Right forelimb (tissue), 1 donor: ENCODE measurements around the gene JMJD4.
"Not testable (repeated sequence)": the region's sequence is repeated elsewhere in the genome, so short reads cannot be mapped to it uniquely, and the experiment has no call there.

Source experiments
- DNase-seq: peaks from one replicate; pipeline ENCODE4 v3.0.0-alpha.2; 2018

JMJD4 gene

DNA sequence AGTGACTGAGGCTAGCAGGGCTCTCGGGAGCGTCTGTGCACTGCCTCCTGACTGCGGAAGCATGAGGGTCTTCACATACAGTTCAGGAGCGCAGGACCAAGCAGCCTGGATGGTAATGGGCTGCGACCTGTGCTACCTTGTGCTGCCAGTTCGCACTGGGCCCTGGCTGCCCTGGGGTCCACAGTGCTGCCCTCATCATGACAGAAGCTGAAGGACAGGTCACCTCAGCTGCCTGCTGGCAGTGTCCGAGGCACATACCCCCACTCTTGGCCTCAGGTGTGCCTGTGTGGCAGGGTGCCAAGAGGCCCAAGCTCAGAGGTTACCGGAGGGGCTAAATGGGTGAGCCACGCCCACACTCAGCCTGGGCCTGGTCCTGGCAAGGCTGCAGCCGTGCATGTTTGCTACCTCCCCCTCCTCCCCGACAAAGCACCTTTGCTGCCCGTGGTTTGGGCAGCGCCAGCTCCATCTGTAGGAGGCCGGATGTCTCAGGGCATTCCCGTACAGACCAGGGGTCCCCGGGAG is 4.4 kb downstream of the JMJD4 start:
- no peak for DNase-seq

DNA sequence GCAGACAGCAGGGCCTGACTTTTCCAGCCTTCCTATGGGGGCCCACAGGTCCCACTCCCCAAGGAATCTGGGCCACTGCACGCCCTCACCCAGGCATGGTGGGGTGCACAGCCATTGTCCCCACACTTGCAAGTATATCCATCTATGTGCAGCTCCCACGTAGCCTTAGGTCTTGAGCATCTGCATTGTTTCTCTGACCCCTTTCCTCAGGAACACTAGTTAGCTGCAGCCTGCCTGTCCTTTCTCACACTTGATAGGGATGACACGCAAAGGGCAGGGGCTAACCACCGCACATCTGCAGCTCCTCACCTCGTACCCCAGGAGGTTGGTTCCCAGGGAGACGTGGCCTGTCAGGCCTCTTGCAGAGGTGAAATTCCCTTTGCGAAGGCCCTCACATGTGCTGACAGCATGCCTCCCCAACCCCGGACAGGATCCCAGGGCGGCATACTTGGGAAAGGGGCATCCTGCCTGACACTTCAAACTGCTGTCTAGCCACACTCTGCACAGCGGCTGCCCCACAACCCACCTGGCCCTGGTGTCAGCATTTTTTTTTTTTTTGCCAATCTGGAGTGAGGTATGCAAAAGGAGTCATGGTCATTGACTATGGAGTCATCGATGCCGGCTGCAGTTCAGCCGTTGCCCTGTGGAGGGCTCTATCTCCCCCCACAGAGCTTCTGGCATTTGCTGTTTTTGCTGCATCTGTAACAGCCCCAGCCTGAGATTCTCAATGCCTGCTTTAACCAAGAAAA is 5.0 kb downstream of the JMJD4 start:
- peak; percentile 72 for DNase-seq

DNA sequence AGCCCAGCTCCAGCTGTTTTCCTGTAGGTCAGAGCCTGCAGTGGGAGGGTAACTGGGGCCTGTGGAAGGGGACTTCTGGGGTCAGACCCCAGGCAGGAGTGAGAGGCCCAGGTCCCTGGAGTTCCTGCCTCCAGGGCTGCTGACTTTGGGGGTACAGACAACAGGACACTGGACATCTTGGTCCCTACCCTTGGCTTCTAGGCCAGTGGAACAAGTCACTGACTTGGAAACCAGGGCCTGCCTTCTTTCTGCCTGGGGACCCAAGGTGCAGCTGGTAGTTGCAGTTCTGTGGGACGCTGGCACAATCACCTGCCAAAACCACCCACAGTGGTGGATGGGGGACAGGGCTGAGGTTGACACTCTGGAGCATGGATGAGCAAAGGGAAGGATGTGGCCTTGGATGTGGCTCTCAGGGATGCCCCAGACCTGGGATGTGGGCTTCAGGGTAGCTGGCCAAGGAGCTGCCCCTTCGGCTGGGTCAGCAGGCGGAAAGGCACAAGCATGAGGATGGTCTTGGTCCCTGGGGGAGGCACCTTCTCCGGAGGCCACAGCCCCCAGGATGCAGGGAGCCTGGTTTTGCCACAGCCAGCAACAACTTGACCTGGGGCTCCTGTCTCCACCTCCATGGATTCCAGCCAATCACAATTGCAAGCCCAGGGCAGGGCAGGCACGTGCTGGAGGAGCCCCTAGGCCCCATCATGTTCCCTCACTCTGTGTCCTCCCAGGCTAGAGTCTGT is 5.8 kb downstream of the JMJD4 start:
- DNase-seq, result no peak

DNA sequence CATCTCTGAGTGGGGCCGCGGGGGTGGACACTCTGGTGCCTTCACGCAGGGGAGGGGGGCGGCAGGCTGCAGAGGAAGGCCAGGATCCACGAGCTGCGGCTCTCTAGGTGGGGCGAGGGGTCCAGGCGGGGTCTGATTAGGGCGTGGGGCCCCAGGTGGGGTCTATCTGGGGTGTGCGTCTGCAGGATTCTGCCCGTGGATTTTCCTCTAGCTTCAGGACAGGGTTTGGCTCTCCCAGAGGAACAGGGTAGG is 6.3 kb downstream of the JMJD4 start:
- DNase-seq, result no peak

DNA sequence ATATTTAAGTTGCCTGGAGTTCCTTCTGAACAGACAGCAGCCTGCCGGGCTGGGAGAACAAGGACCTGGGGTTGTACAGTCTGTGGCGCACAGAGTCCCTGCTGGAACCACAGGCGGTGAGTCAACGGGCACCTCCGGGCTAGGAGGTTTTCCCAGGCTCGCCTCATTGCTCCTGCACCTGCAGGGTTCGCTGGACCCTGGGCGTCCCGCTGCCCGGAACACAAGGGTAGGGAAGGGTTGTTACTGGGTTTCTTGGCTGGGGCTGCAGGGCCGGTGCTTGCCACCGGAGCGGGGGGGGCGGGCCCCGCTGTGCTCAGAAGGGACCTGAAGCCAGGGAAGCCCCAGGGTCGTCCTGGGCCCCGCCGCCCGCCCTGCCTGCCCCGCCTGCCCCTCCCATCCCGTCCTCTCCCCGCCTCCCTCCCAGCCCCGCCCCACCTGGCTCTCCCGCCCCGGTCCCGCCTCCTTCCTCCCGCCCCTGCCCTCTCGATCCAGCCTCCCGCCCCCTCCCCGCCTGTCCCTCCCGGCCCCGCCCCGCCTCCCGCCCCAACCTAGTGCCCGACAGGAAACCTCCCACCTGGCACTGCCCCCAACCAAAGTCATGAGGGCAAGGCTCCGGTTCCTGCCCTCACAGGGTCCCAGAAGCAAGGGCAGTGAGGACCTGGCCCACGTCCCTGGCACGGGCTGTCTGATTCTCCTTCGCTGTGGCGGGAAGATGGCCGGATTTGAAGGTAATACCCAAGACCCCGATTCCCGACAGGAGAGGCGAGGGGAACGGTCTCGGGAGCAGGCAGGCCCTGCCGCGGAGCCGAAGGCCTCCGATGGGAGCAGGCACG is 6.8 kb downstream of the JMJD4 start:
- DNase-seq, result peak; percentile 85

DNA sequence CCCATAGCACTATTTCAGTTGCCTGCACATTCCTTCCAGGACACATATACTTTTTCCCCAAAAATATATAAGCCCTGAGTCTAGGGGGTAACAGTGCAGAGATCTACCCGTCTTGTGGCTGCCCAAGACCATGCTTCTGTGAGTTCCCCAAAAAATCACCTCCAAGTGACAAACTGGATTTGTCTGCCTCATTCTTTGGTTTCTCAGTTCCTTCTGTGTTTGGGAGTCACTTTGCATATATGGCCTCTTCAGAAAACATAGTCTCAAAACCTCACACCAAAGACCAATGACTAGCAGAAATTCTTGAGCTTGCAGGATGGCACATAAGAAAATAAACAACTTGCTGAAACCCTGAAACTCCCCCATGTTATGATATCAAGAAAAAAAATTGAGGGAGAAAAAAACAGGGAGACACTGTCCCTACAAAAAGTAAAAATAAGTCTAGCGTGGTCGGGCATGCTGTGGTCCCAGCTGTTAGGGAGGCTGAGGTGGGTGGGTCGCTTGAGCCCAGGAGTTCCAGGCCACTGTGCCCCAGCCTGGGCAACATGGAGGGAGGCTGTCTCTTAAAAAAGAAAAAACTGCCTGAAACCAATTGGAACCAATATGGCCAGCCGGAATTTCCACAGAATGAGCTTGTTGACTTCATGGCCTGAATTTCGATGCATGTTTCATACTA is 8.0 kb downstream of the JMJD4 start:
- DNase-seq, result no peak

DNA sequence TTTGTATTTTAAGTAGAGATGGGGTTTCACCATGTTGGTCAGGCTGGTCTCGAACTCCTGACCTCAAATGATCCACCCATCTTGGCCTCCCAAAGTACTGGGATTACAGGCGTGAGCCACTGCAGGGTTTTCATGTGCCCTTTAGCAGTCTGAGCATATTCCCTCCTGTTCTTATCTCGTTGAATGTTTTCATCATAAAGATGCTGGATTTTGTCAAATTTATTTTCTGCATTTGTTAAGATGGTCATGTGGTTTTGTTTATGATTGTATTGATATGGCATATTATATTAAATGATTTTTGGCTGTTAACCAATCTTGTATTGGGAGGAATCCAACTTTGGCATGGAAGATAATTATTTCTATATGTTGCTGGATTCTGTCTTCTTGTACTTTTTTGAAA is 8.8 kb downstream of the JMJD4 start:
- DNase-seq, result no peak

DNA sequence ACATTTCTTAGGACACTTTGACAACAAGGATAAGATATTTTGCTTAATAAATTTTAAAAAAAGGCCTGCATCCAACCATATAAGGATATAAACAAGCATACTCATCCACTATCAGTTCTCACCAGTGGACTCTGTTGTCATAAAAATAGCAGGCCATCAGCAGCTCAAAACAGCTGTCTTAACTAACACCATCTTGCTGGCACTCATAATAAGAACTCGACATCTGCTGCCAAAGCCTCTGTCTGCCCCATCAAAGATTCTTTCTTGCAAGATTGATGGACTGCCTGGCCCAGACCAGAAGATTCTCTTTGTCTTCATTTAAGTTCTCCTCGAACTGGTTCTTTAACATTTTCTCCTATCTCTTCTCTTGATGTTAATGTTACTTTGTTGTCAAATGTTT is 10.1 kb downstream of the JMJD4 start:
- no peak for DNase-seq

DNA sequence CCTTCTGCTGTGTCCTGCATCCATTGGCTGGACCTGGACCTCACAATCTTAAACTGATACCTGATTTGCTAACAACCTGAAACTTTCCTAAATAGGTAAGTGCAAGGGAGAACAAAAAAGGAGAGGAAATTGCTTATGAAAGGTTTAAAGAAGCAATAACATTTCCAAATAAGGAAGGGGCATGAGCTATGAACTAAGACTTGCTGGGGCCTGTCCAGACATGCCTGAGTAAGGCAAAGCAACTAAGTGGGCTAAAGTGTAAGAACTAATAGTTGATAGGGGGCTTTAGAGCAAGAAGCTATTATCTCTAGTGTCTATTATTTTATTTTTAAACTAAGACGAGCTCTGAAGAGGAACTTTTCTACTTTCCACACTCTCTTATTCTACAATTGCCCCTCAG is 11.6 kb downstream of the JMJD4 start:
- DNase-seq, result no peak

DNA sequence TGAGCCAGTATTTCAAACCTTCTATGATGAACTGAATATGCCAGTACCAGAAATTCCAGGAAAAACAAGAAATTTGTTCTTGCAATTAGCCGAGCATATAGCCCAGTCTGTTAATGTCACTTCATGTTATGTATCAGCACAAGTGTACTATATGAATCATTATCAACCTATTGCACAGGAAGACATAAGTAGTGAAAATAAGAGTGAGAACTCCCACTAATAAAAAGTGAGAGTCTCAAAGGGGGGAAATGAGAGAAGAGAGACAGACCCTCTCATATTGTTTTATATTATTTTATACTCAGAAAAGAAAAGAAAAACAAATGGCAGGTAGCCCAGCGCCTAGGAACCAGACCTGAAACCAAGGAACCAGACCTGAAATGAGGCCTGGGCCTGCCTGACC is 16.2 kb downstream of the JMJD4 start:
- DNase-seq, result no peak

DNA sequence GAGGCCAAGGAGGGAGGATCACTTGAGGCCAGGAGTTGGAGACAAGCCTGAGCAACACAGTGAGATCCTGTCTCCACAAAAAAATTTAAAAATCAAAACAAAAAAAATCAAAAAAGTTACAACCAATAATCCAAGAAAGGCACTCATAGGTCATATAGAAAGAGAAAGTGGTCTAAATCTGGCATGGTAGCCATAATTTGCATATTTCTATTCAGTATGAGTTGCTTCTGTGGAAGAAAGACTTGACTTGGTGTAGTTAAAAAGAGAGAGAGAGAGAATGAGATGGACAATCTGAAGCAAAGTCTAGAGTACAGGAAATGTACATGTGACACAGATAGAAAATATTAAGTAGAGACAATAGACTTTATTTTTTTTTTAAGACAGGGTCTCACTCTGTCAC is 22.5 kb downstream of the JMJD4 start:
- DNase-seq, result no peak

DNA sequence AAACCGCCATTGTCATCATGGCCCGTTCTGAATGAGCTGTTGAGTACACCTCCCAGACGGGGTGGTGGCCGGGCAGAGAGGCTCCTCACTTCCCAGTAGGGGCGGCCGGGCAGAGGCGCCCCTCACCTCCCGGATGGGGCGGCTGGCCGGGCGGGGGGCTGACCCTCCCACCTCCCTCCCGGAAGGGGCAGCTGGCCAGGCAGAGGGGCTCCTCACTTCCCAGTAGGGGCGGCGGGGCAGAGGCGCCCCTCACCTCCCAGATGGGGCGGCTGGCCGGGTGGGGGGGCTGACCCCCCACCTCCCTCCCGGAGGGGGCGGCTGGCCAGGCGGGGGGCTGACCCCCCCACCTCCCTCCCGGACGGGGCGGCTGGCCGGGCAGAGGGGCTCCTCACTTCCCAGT is 24.6 kb downstream of the JMJD4 start:
- DNase-seq, result not testable (repeated sequence)

DNA sequence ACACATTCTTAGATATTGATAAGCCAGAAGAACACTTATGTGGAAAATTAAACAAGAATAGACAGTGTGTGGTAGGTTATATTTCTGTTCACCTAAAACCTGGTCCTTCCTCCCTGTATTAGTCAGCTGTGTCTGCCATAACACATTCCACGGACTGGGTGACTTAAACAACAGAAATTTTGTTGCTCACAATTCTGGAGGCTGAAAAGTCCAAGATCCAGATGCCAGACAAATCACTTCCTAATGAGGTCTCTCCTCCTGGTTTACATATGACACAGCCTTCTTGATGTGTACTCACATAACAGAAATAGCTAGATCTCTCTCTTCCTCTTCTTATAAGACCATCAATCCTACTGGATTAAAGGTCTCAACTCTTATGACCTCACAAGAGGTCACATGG is 25.7 kb downstream of the JMJD4 start:
- DNase-seq, result no peak

DNA sequence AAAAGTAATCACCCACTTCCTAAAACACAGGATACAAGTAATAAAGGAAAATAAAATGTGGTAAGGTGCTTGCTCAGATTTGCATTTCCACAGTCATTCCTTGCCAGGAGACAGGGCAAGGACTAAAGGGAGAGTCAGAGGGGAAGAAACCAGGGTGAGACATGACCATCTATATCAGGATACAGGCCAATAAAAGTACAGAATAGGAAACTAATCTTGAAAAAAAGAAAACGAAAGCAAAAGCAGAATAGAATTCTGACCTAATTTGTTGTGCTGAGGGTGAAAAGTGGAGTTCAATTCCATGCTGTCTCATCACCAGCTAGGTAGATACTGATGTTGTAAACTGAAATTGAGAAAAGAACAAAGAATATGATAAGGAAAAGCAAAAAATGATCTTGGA is 27.3 kb downstream of the JMJD4 start:
- DNase-seq, result no peak

DNA sequence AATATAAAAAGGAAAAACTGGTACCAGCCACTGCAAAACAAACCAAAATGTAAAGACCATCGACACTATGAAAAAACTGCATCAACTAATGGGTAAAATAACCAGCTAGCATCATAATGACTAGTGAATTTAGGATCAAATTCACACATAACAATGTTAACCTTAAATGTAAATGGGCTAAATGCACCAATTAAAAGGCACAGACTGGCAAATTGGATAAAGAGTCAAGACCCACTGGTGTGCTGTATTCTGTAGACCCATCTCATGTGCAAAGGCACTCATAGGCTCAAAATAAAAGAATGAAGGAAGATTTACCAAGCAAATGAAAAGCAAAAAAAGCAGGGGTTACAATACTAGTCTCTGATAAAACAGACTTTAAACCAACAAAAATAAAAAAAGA is 33.5 kb downstream of the JMJD4 start:
- not testable (repeated sequence) for DNase-seq

DNA sequence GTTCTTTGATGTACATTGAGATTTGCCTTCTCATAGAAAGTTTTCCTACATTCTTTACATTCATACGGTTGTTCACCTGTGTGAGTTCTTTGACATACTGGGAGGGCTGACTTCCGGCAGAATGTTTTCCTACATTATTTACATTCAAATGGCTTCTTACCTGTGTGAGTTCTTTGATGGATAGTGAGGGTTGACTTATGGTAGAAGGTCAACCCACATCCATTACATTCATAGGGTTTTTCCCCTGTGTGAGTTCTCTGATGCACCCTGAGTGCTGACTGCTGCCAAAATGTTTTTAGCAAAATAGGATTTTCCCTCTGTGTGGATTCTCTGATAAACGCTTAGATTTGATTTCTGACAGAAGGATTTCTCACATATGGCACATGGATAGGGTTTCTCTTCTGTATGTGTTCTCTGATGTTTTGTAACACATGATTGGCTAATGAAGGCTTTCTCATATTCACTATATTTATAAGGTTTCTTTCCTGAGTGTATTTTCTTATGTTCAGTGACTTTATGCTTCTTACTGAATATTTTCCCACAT is 37.7 kb downstream of the JMJD4 start:
- DNase-seq, result no peak

DNA sequence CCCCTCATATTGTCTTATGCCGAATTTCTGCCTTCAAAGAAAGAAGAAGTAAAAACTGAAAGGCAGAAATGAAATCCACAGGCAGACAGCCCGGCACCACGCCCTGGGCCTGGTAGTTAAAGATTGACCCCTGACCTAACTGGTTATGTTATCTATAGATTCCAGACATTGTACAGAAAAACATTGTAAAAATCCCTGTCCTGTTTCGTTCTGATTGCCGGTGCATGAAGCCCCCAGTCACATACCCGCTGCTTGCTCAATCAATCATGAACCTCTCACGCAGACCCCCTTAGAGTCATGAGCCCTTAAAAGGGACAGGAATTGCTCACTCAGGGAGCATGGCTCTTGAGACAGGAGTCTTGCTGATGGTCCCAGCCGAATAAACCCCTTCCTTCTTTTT is 49.3 kb downstream of the JMJD4 start:
- DNase-seq, result no peak
